ENCODE data around the gene FAM124A.

The FAM124A gene

DNA sequence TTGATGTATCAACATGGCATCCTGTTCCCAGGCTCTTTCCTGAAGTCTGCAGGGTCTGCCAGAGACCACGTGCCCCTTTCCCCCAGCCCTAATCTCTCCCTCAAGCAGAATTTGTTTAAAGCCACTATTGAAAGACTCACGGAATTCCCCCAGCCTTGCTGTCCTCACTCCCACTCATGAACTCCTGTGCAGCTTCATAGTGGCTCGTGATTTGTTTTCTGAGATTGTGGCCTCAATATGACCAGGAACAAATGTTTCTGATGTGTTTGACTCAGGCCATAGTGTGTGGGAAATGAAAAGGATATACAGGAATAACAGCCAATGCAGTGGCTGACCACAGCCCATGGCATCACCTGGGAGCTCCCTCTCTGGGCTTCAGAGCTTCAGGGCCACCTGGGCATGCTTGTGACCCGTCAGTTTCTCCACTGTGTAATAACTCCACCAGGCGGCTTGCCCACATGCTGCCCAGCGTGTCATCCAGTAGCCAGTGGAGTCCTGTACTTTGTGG lies 109.2 kb downstream of the FAM124A start:
- FAIRE-seq (no peak), DNase-seq (ENCODE audit: insufficient read length, low spot score) (no peak)

GRCh38 chr13:51332566-51333361 lies 110.6 kb downstream of the FAM124A start:
- no peak for FAIRE-seq
- no peak for DNase-seq (ENCODE audit: insufficient read length, low spot score)

DNA sequence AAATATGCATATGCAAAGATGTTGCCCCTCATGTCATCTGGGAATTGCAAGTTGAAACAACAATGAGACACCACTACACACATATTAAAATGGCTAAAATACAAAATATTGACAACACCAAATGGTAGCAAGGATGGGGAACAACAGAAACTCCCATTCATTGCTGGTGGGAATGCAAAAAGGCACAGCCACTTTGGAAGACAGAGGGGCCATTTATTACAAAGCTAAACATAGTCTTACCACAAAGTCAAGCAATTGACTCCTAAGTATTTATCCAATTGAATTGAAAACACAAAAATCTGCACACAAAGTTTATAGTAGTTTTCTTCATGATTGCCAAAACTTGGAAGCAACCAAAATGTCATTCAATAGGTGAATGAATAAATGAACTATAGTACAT lies 111.2 kb downstream of the FAM124A start:
- DNase-seq (ENCODE audit: insufficient read length, low spot score) = no peak
- FAIRE-seq = no peak

GRCh38 chr13:51333826-51334225 lies 111.6 kb downstream of the FAM124A start:
- no peak for DNase-seq (ENCODE audit: insufficient read length, low spot score)
- no peak for FAIRE-seq
